Measurements from ENCODE around the gene CD40. TPM values are rescaled to one million over a fixed set of nuclear protein-coding genes. Genes with fewer than 3 reads are reported as not detected.

Gene CD40
- total and polyA plus RNA-seq, 4 donors, result 20.4 to 55.0 (median 28.4) TPM

GRCh38 chr20:46108435-46108841 is 9.7 kb upstream of the CD40 start:
- WGBS, 2 donors, result 45 to 67% methylated on average over 5 of the region's 5 CpGs
- Histone ChIP-seq H3K27ac (ENCODE audit: low read depth in 1 of 2, low read length in 1 of 2) (no peak overlapping the region), H3K4me3 (no peak overlapping the region), H3K9ac (ENCODE audit: insufficient read depth in 1 of 2, low read length in 2 of 2) (no peak overlapping the region), H3K4me1 (ENCODE audit: control insufficient read depth in 5 of 5, insufficient read depth in 5 of 5, low read length in 5 of 5) (no peaks in the 10 kb centered on the region), H3K27me3 (ENCODE audit: control insufficient read depth in 3 of 3, insufficient read depth in 3 of 3, low read length in 2 of 3) (peaks cover 0 to 25% (median 8%) of the 10 kb centered on the region in 3 donors), H3K36me3 (ENCODE audit: control insufficient read depth in 4 of 4, insufficient read depth in 4 of 4, low read length in 4 of 4) (no peaks in the 10 kb centered on the region), H3K9me3 (ENCODE audit: control insufficient read depth in 4 of 4, insufficient read depth in 3 of 4, low read length in 3 of 4) (peaks cover 0 to 3% (median 0%) of the 10 kb centered on the region in 4 donors)
- no peak for TF ChIP-seq CTCF (IDR thresholded peaks at IDR 0.05; ENCODE audit: control extremely low read depth, extremely low read depth)
- DNase-seq (no peak), ATAC-seq (ENCODE audit: insufficient read depth, low FRiP score) (no peak)

- H3K4me3 ChIP-seq, result no peak overlapping the region
- no peaks in the 10 kb centered on the region for H3K4me1 ChIP-seq (ENCODE audit: control insufficient read depth in 5 of 5, insufficient read depth in 5 of 5, low read length in 5 of 5)
- peaks cover 0 to 3% (median 0%) of the 10 kb centered on the region in 4 donors for H3K9me3 ChIP-seq (ENCODE audit: control insufficient read depth in 4 of 4, insufficient read depth in 3 of 4, low read length in 3 of 4)
- DNase-seq, result no peak
- H3K27me3 ChIP-seq (ENCODE audit: control insufficient read depth in 3 of 3, insufficient read depth in 3 of 3, low read length in 2 of 3), result peaks cover 0 to 27% (median 8%) of the 10 kb centered on the region in 3 donors
- 87% methylated on average over 14 of the region's 14 CpGs for WGBS, 2 donors
- no peak overlapping the region for H3K27ac ChIP-seq (ENCODE audit: low read depth in 1 of 2, low read length in 1 of 2)
- no peaks in the 10 kb centered on the region for H3K36me3 ChIP-seq (ENCODE audit: control insufficient read depth in 4 of 4, insufficient read depth in 4 of 4, low read length in 4 of 4)
- TF ChIP-seq CTCF (IDR thresholded peaks at IDR 0.05; ENCODE audit: control extremely low read depth, extremely low read depth), result no peak
- ATAC-seq (ENCODE audit: insufficient read depth, low FRiP score), result no peak
- no peak overlapping the region for H3K9ac ChIP-seq (ENCODE audit: insufficient read depth in 1 of 2, low read length in 2 of 2)
Observed at GRCh38 chr20:46108976-46109375, 9.1 kb upstream of the CD40 start.

GRCh38 chr20:46111028-46111835 is 6.9 kb upstream of the CD40 start:
- Histone ChIP-seq H3K9ac (ENCODE audit: insufficient read depth in 1 of 2, low read length in 2 of 2) (no peak overlapping the region), H3K36me3 (ENCODE audit: control insufficient read depth in 4 of 4, insufficient read depth in 4 of 4, low read length in 4 of 4) (no peaks in the 10 kb centered on the region), H3K27ac (ENCODE audit: low read depth in 1 of 2, low read length in 1 of 2) (no peak overlapping the region), H3K27me3 (ENCODE audit: control insufficient read depth in 3 of 3, insufficient read depth in 3 of 3, low read length in 2 of 3) (peaks cover 0 to 33% (median 5%) of the 10 kb centered on the region in 3 donors), H3K9me3 (ENCODE audit: control insufficient read depth in 4 of 4, insufficient read depth in 3 of 4, low read length in 3 of 4) (no peaks in the 10 kb centered on the region), H3K4me3 (no peak overlapping the region), H3K4me1 (ENCODE audit: control insufficient read depth in 5 of 5, insufficient read depth in 5 of 5, low read length in 5 of 5) (no peaks in the 10 kb centered on the region)
- 45 to 49% methylated on average over 5 of the region's 5 CpGs for WGBS, 2 donors
- no peak for TF ChIP-seq CTCF (IDR thresholded peaks at IDR 0.05; ENCODE audit: control extremely low read depth, extremely low read depth)
- ATAC-seq (ENCODE audit: insufficient read depth, low FRiP score), result peak; percentile 62
- DNase-seq, result peak in 1 of 3 donors; percentile 28

Data from lung (tissue), 12 donors.